Spleen (tissue), 7 donors: ENCODE measurements around the gene TMTC2.

Experiments
- CTCF ChIP-seq, 11 experiments: fragments of 200-600 bp in 7 of 11; fragments of 450-650 bp in 4 of 11; sonication (generic) in 4 of 11; IDR thresholded peaks in 8 of 11; conservative IDR thresholded peaks in 3 of 11; 1 replicate in 7 of 11; 2 replicates in 4 of 11; pipeline versions ENCODE4 v1.4.0 to v1.8.0; 2016 to 2021; ENCODE audit warnings: antibody characterized with exemption in 11 of 11, inconsistent platforms in 4 of 11, mild to moderate bottlenecking in 1 of 11
- POLR2A ChIP-seq, 3 donors: fragments of 450-650 bp; IDR thresholded peaks; one replicate each; pipeline ENCODE4 v1.5.1; 2017; ENCODE audit warnings: antibody characterized with exemption in 3 of 3, mild to moderate bottlenecking in 1 of 3
- POLR2AphosphoS5 ChIP-seq, 3 donors: sonication (generic); formaldehyde crosslinking; IDR thresholded peaks; one replicate each; pipeline ENCODE4 v1.5.1; 2017; ENCODE audit warnings: antibody characterized with exemption in 3 of 3
- donor health status: DM: no; HTN: no; CAD: no; lungs with moderate emphysema.
- donor health status: DM: no; HTN: no; CAD: no.
- donor health status: DM: no; HTN: no; CAD: no.

- no peak for TF ChIP-seq CTCF (IDR thresholded peaks at IDR 0.05 in 8 of 11, conservative IDR thresholded peaks at IDR 0.05 in 3 of 11)
- no peak for TF ChIP-seq POLR2AphosphoS5 (IDR thresholded peaks at IDR 0.05)
- TF ChIP-seq POLR2A (IDR thresholded peaks at IDR 0.05): no peak
Measured at GRCh38 chr12:82838131-82838551, 151.4 kb downstream of the TMTC2 start.
